Stimulated activated CD8-positive, alpha-beta memory T cell treated with anti-CD3 and anti-CD28 coated beads, Interleukin-15, amount 100 ng/mL, for 4 hours (primary cell): ENCODE data around the gene APBA2.

ENCODE experiments used
- DNase-seq, 2 donors: peaks; one replicate each; pipeline ENCODE4 v3.0.0-alpha.2; 2020; ENCODE audit warnings: low read depth in 2 of 2

The APBA2 gene

DNA sequence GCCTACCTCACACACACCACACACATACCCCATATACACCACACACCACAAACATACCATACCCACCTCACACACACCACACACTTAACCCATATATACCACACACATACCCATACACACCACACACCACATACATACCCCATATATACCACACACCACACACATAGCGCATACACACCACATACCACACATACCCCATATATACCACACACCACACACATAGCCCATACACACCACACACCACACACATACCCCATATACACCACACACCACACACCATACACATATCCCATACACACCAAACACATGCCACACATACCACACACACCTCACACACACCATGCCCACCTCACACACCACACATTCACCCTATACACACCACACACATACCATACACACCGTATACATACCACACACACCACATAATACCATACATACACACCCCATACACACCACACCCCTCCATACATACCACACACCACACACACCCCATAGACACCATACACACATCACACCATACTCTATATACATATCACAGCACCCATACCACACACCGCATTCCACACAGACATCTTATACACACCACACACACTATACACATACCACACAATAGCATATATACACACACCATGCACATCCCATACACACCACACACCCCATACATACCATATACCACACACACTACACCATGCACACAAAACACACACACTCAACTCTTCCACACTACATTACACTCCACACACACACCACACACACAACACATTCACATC, 29.5 kb downstream of the APBA2 start:
- DNase-seq, result no peak

GRCh38 chr15:28915935-28916334, 30.2 kb downstream of the APBA2 start:
- no peak for DNase-seq

DNA sequence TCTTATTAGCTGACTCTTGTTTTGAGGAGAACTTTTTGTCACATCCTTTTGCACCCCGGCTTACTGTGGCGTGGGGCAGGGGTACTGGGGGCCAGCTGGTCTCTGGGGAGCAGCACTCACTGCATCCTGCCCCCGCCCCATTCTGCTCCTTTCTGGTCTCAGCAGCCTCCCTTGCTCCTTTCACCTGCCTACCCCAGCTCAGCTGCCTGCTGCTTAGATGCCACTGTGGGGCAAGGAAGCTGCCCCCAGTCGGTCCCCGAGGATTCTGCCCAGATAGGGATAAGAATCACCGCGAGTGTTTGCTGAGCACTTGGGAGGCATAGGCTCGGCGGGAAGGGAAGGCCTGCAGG, 32.0 kb downstream of the APBA2 start:
- no peak for DNase-seq

- no peak for DNase-seq
These were observed 32.6 kb downstream of the APBA2 start for GRCh38 chr15:28918141-28918983.

- DNase-seq, result no peak
These were observed 33.4 kb downstream of the APBA2 start for GRCh38 chr15:28919201-28919635.

GRCh38 chr15:28919679-28920655, 34.2 kb downstream of the APBA2 start:
- no peak for DNase-seq

DNA sequence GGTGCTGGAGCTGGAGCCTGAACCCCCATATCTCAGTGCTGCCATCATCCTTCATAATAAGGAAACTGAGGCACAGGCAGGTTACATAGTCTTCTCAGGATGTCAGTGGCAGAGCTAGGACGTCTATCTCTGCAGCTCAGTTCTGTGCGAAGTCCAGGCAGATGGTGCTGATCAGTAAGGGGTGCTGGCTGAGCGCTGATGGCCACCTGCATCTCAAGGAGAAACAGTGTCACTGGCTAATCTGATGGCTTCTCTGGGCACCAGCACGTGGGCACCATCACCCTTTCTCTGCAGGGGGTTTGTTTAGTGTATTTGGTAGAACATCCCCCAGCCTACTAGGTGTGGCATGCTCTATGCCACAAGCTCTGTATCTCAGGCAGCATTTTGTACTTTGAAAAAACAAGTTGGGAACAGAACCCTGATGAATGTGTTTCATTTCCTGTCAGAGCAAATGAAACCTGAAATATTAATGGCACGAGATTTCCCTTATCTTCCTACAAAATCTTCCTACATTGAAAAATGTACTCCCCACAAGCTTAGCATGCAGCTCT, 35.1 kb downstream of the APBA2 start:
- DNase-seq, result no peak

- DNase-seq, result no peak
These were observed 35.6 kb downstream of the APBA2 start for GRCh38 chr15:28921336-28921735.

- DNase-seq, result no peak
These were observed 36.3 kb downstream of the APBA2 start for GRCh38 chr15:28921919-28922706.

DNA sequence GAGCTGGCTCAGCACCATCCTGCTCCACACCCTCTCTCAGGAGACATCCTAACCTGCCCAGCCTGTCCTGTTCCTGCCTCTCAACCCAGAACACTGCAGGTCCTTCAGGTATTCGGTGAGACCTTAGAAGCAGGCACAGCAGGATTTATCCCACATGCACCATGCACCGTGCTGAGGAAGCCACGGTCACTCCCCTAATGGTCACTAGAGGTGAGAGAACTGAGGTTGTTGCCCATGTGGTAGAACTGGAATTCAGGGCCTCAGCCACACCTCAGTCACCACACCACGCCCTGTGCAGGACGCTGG, 36.9 kb downstream of the APBA2 start:
- no peak for DNase-seq

DNA sequence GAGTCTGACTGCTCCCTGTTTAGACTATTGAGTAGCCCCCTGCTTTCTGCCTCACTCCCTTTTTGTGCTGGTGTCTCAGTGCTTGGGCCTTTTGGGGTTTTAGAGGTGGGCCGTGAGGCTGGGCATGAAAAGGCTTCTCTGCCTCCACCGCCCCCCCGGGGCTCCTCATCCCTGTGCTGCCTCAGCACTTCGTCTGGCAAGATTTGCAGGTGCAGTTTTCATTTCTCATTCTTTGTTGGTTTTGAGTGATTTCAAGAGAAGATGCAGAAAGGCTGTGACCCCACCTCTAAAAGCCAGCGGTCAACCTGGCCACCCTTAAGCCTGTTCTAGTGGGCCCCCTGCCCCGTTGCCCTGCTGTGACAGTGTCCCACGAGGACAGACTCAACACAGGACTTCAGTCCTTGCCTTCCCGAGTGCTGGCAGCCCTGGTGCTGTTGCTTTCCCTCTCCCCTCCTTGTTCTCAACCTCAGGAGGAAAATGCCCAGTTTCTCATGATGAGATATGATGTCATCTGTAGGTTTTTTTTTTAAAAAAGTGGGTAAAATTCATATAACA, 38.0 kb downstream of the APBA2 start:
- DNase-seq, result no peak

GRCh38 chr15:28927043-28927442, 41.3 kb downstream of the APBA2 start:
- no peak for DNase-seq

- no peak for DNase-seq
These were observed 43.4 kb downstream of the APBA2 start for GRCh38 chr15:28929200-28929599.

DNA sequence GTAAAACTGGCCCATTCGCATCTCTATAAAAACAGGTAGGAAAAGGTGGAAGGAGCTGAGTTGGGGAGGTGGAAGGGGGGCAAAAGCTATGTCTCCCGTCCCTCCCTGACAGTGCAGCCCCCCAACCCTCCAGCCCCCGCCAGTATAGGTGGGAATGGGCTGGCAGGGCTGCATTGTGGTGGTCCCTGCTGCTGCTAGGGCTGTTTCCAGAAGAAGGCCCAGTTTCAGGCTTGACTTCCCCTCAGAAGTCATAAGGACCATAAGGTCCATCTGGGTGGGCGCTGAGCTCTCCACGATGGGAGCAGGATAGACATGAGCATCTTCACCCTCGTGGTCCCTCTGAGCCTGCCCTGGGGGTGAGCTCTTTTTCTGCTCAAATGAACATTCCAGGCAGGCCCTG, 44.2 kb downstream of the APBA2 start:
- DNase-seq, result no peak

DNA sequence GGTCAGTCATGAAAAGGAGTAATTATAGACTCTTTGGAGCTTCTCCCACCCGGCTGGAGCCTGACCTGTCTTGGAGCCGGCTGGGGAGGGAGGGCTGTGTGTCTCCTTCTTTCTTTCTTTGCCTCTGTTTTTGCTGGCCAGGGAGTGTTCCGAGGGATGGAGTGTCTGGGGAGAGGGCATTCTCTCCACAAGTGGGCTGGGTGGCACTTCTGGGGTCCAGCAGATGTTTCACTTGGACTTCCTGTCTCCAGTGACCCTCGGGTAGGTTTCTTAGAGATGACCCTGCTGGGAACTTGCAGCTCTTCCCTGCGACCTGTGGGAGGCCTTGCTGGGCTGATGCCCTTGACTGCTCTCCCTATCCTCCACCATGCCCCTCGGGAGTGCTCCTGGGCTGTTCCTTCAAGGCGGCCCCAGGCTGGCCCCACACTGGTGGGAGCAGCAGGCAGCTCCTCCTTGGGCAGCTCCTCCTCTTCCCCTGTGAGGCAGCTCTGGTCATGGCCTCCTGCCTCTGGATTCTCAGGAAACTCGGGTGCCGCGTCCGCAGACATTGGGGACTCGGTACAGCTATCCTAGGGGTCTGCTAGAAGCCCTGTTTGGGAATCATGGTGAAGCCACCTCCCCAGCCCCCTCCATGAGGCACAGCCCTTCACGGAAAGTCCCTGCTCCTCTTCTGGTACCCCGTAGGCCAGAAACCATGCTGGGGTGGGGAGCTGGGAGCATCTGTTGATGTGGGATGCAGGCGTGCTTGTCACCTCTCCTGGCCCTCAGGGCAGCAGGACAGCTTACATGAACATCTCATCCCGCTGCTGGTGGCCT, 44.9 kb downstream of the APBA2 start:
- no peak for DNase-seq

GRCh38 chr15:28931828-28932227, 46.1 kb downstream of the APBA2 start:
- DNase-seq, result no peak

DNA sequence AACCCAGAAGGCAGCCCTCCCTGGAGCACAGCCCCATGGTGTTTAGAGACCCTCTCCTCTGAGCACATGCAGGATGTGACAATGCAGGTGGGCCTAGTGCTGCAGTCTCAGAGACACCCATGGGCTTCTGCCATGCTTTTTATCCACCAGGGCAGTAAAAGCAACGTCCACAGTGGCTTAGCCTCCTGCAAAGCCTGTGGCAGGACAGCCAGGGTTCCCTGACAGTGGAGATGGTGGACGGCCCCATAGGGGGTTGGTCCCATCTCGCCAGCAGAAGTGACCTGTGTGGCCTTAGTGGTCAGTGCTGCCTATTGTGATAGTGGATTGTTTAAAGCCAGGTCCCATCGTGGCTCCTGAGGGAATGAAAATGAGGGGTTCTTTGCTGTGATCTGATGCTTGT, 46.6 kb downstream of the APBA2 start:
- no peak for DNase-seq

DNA sequence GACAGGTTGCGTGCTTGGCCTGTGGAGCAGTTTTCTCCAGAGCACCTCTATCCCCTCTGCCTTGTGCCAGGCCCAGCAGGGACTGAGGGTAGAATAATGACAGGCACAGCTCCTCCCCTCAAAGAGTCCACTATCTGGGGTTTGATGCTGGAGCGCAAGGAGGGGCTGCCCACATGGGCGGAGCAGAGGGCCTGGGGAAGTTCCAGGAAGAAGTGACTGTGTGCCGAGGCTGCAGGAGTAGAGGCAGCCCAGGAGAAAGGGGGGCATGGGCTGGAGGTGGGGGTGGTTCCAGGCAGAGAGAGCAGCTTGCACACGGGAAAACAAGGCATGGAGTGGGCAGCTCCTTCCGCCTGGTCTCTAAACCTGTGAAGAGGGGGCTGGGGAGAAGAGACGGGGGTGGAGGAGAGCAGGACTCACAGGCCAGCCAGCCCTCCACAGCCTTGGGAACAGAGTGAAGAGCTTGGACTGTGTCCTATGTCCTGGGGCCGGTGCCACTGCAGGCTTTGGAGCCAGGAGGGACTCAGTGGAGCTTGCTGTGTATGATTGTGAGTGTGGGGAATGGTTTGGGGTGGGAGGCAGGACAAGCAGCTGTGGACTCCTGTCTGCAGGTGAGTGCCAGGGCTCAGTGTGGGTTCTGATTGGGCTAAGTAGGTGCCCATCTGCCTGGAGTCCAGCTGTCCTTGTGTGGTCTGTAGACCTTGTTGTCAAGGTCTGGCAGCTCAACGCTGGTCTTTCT, 48.1 kb downstream of the APBA2 start:
- no peak for DNase-seq

DNA sequence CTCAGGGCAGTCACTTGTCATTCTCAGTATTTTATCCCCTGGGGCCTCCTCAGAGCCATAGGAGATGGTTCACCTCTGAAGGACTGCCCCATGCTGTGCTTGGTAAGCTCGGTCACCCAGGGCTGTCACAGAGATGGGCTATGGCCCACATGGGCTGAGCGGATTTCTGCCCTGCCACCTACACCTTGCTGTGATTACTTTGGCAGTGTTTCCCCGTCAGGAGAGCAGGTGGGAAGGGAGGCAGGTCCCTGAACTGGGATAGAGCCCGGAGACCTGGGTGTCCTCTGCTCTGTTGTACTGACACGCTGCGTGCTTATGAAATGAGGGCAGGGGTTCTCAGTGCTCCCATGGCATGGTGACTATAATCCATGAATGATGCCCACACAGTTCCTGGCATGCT, 48.9 kb downstream of the APBA2 start:
- no peak for DNase-seq
